GM12864 (cell line): ENCODE data around the gene AGAP3.

ENCODE experiments used
- DNase-seq: peaks from one replicate; pipeline ENCODE4 v3.0.0-alpha.2; 2011; ENCODE audit warnings: low read depth
- H3K4me3 ChIP-seq: 2 replicates; pipeline ENCODE4 v1.5.1; 2011; ENCODE audit warnings: mild to moderate bottlenecking, low read depth, low read length, control low read depth
- TF ChIP-seq, protein P1 (sequence below): IDR thresholded peaks from 2 replicates; pipeline ENCODE4 v1.5.1; 2011; ENCODE audit warnings: low read depth, mild to moderate bottlenecking, moderate library complexity, low read length, control low read depth, inconsistent platforms; ENCODE audit errors: missing control alignments

AGAP3 gene

DNA sequence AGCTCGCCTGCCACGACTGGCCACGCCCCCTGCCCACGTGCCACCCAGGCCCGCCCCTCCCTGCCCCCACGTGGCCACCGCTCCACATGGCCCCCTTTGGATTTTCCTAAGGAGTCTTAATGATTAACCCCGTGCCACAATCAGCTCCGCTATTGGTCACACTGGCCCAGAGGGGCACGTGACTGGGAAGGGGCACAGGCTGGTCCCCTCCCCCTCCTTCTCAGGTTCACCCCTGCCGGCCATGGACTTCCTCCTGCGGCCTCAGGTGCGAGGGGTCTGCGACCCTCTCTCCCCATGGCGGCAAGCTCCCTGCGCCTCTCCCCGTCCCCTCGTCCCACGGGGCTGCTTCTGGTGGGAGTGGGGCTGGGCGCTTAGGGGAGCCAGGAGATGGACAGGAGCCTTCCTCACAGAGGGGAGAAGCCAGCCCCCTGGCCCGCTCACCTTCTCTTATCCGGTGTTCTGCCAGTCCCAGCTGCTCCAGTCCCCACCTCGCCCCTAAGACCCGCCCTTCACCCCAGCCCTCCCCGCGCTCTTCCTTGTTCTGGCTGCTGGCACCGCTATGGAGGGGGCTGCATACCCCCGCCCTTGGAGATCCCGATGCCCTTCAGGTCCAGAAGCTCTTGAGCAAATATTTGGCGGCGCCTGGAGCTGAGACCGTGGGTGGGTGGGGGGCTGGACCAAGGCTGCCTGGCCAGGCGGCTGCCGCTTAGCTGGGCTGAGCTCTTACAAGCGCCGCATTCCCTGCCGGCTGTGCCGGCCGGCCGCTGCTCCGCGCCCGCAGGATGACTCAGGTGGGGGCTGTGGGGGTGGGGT lies 23.7 kb upstream of the AGAP3 start:
- DNase-seq, result no peak
- TF ChIP-seq, protein P1, sequence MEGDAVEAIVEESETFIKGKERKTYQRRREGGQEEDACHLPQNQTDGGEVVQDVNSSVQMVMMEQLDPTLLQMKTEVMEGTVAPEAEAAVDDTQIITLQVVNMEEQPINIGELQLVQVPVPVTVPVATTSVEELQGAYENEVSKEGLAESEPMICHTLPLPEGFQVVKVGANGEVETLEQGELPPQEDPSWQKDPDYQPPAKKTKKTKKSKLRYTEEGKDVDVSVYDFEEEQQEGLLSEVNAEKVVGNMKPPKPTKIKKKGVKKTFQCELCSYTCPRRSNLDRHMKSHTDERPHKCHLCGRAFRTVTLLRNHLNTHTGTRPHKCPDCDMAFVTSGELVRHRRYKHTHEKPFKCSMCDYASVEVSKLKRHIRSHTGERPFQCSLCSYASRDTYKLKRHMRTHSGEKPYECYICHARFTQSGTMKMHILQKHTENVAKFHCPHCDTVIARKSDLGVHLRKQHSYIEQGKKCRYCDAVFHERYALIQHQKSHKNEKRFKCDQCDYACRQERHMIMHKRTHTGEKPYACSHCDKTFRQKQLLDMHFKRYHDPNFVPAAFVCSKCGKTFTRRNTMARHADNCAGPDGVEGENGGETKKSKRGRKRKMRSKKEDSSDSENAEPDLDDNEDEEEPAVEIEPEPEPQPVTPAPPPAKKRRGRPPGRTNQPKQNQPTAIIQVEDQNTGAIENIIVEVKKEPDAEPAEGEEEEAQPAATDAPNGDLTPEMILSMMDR, result no peak
- no peak overlapping the region for H3K4me3 ChIP-seq

DNA sequence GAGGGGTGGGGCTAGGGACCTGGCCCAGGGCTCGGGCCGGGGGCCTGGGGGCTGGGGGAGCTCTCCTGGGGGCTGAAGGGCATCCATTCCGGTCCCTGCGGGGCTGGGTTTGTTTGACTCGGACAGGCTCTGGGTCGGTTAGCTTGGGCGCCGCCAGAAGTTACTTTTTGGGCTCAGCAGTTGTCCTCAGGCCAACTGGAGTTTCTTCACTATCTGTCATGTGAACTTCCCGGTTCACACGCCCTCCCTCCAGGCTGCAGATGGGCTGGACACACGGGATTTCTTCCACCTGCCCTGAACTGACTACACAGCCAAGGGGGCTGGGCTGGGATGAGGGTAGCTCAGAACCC lies 23.1 kb upstream of the AGAP3 start:
- TF ChIP-seq, protein P1, result no peak
- DNase-seq, result no peak
- H3K4me3 ChIP-seq, result no peak overlapping the region

DNA sequence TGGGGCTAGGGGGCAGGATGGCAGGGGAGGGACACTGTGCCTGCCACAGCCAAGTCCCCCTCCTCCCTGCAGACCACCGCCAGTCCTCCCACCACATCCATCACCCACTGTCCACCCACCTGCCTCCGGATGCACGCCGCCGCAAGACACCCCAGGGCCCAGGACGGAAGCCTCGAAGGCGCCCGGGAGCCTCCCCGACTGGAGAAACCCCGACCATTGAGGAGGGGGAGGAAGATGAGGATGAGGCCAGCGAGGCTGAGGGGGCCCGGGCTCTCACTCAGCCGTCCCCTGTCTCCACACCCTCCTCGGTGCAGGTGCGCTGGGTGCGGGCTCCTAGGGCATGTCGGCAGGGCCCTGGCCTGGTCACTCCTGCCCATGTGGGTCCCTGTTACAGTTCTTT lies 21.8 kb upstream of the AGAP3 start:
- DNase-seq, result no peak
- no peak overlapping the region for H3K4me3 ChIP-seq
- TF ChIP-seq, protein P1, result no peak

DNA sequence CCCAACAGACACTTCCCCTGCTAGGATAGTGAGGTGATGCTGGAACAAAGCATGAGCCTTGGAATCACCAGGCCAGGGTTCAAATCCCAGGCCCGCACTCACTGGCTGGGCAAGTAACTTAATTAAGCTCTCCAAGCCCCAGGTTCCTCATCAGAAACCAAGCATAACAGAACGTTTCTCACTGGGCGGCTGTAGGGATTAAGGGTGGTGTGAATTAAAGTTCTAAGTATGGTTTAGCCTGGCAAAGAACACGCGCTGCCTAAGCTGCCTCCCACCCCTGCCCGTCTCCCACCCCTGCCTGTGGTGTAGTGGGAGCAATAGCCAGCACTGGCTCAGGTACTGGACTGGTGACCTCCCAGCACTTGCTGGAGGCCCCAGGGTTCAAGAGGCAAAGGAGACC lies 21.3 kb upstream of the AGAP3 start:
- DNase-seq, result no peak
- TF ChIP-seq, protein P1, result no peak
- no peak overlapping the region for H3K4me3 ChIP-seq

DNA sequence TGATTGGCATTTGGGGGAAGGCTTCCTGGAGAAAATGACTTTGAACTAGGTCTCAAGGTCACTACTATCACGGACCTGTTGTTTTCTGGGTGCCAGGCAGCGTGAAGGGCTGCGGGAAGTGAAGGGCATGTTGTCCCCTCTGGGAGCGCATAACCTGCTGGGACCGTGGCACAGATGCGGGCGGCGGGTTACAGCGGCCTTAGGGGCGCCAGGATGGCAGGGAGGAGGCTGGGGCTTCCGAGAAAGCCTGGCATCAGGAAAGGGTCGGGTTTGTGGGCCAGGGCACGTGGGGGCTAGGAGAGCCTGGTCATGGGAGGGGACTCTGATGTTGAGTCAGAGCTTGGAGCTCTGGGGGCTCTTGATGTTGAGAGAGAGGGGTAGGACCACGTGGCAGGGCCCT lies 20.8 kb upstream of the AGAP3 start:
- TF ChIP-seq, protein P1, result no peak
- no peak for DNase-seq

DNA sequence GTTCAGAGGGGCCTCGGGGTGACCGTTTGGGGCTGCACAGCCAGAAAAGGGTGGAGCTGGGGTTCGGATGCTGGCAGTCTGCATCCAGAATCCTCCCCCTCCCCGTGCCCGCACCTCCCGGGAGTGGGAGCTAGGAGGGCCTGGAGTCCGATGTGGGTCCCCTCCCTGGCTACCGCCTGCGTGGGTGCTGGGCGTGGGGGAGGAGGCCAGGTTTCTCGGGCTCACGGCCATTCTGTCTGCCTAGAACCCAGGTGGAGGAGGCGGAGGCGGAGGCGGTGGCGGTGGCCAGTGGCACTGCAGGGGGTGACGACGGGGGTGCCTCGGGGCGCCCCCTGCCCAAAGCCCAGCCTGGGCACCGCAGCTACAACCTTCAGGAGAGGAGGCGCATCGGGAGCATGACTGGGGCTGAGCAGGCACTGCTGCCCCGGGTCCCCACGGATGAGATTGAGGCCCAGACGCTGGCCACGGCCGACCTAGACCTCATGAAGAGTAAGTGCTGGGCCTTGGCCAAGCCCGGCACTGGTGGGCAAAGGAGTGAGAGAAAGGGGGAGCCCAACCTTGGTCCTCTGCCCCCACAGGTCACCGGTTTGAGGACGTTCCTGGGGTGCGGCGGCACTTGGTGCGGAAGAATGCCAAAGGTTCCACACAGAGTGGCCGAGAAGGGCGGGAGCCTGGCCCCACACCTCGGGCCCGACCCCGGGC lies 19.9 kb upstream of the AGAP3 start:
- no peak for DNase-seq
- H3K4me3 ChIP-seq, result no peak overlapping the region
- TF ChIP-seq, protein P1, result no peak

More for the DNA sequence above, 20.8 kb upstream of the AGAP3 start:
- H3K4me3 ChIP-seq, result no peak overlapping the region
